Activated naive CD4-positive, alpha-beta T cell treated with anti-CD3 and anti-CD28 coated beads for 36 hours (primary cell): ENCODE results near the gene EGLN2. TPM values are rescaled to one million over a fixed set of nuclear protein-coding genes. Genes with fewer than 3 reads are reported as not detected.

Source experiments
- CTCF ChIA-PET: fragments of 350-600 bp; sonication (Branson Sonifier 250); formaldehyde crosslinking; loops from one replicate; lab custom pipeline; 2021; ENCODE audit warnings: antibody characterized with exemption; lab: Charles Lee
- DNase-seq: peaks from one replicate; pipeline ENCODE4 v3.0.0-alpha.2; 2020
- H3K27ac Mint-ChIP-seq: one replicate; pipeline ENCODE4 v1.8.0; 2021; ENCODE audit warnings: mild to moderate bottlenecking, mixed read lengths
- H3K27me3 Mint-ChIP-seq: one replicate; pipeline ENCODE4 v1.8.0; 2021; ENCODE audit warnings: low read depth, mixed read lengths
- H3K36me3 Mint-ChIP-seq: one replicate; pipeline ENCODE4 v1.8.0; 2021; ENCODE audit warnings: low read depth, mixed read lengths
- H3K4me1 Mint-ChIP-seq: one replicate; pipeline ENCODE4 v1.8.0; 2021; ENCODE audit warnings: low read depth, mixed read lengths
- H3K4me3 Mint-ChIP-seq: one replicate; pipeline ENCODE4 v1.8.0; 2021; ENCODE audit warnings: mild to moderate bottlenecking, moderate library complexity, mixed read lengths
- H3K9me3 Mint-ChIP-seq: one replicate; pipeline ENCODE4 v1.8.0; 2021; ENCODE audit warnings: mixed read lengths
- intact Hi-C: fragments of 100-400 bp; cut with micrococcal nuclease; formaldehyde crosslinking; loops from one replicate; pipeline ENCODE4 v1.15.1; 2023
- total RNA-seq, 2 experiments: library from RNA; stranded (reverse); gene quantifications; one replicate each; pipeline ENCODE4 v1.2.3, GENCODE V29; 2021

The EGLN2 gene
- 10 to 100 TPM; 80.0 to 83.7 TPM for total RNA-seq

DNA sequence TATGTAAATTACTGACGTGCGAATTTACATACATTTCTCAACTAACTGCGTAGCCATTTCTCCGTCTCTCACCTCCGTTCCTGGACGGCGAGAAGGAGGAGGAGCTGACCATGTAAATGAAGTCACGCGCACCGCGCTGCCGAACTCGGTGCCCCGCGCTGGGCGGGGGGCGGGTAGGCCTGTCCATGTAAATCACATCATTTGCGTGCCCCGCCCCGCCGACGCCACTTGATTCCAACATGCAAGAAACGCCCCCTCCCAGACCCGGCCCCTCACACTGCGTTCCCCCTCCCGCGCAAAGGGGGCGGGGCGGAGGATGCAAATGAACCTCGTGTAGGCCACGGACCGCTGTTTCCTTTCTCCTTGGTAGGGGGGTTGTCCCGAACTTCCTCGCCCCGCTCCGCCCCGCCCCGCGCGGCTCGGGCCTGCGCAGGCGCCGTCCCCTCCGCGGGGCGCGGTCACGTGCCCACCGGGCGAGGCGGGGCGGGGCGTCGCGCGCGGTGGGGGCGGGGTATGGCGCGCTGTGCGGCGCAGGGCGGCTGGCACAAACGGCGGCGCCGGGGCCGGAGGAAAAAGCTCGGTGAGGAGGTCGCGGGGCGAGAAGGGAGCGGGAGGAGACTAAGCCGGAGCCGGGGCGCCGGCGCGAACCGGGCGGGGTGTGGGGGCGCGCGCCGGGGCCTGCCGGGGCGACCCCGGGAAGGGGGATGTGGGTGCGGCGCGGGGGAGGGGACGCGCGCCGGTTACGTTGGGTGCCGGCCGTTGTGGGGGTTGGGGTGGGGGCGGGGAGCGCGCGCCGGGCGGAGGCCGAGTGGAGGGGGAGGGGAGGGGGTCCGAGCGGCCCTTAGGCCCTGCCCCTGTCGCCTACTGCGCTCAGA lies at the start of gene EGLN2:
EGLN2 (plus strand) TSS at position 509 of the 875 bp plus-strand sequence. CDS start 1,382 bp downstream, outside the sequence.
- Mint-ChIP-seq H3K36me3 (peaks cover 26% of the 10 kb centered on the region), H3K9me3 (no peaks in the 10 kb centered on the region), H3K27me3 (no peaks in the 10 kb centered on the region), H3K27ac (peak within 1 kb of the TSS; percentile 97), H3K4me1 (peaks cover 54% of the 10 kb centered on the region), H3K4me3 (peak within 1 kb of the TSS; percentile 94)
- DNase-seq: peak; percentile 100
- CTCF ChIA-PET: interaction anchor here (0.6 to 1.1 kb wide), 6 partner anchors 8 to 335 kb away, joined by 3 to 5 read pairs (median 3); partner anchors contain the start of genes COQ8B, ITPKC and RAB4B
- intact Hi-C loops: loop anchor here (1.0 to 5.0 kb wide), 8 partner anchors 7 to 452 kb away; partner anchors contain the start of genes ACTMAP, C19orf47, COQ8B and NUMBL

DNA sequence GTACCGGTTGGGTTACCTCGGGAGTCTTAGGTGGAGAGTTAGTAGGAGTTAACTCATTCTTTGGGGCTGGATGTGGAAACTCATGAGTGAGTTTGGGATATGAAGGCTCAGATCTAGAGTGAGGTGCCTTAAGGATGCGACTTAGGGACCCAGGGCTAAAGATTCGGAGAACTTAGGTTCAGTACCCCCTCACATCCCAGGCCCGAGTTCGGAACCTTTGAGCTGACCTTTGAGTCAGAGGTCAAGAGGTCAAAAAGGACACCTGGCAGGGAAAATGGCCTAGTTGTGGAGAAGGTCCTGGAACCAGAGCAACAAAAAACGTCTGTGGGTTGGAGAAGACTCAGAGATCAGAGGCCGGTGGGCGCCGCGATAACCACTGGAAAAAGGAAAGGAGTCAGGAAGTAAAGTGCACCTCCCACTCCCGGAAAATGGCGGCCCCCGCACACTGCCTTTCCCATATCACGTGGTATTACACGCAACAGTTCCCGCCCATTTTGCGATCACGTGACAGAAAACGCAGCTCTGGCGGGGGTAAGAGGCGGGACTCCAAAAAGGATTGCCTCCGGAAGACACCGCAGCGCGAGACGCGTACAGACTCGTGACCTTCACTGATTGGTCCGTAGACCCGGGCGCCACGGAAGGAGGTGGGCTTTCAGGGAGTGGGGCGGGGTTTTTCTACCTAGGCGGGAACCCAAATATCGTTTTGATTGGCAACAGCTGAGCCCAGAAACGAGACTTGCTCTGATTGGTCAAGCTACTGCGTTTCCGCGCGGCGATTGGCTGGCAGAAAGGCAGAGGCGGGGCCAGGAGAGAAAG lies 48.7 kb upstream of the EGLN2 start, which contains the start of gene ACTMAP:
ACTMAP (minus strand) TSS at position 420 of the 816 bp plus-strand sequence. CDS start 674 bp downstream, outside the sequence.
- H3K27me3 Mint-ChIP-seq: no peaks in the 10 kb centered on the region
- DNase-seq: peak; percentile 100
- peak within 1 kb of the TSS; percentile 99 for H3K27ac Mint-ChIP-seq
- CTCF ChIA-PET: interaction anchor here (0.9 to 1.3 kb wide), 5 partner anchors 20 to 558 kb away, joined by 3 to 10 read pairs (median 4); no protein-coding TSS in a partner anchor
- peaks cover 33% of the 10 kb centered on the region for H3K4me1 Mint-ChIP-seq
- intact Hi-C loops: loop anchor here (1.0 to 5.0 kb wide), 10 partner anchors 25 to 513 kb away; partner anchors contain the start of genes COQ8B, RAB4B and SERTAD3
- peak within 1 kb of the TSS; percentile 99 for H3K4me3 Mint-ChIP-seq
- no peaks in the 10 kb centered on the region for H3K9me3 Mint-ChIP-seq
- peaks cover 34% of the 10 kb centered on the region for H3K36me3 Mint-ChIP-seq

DNA sequence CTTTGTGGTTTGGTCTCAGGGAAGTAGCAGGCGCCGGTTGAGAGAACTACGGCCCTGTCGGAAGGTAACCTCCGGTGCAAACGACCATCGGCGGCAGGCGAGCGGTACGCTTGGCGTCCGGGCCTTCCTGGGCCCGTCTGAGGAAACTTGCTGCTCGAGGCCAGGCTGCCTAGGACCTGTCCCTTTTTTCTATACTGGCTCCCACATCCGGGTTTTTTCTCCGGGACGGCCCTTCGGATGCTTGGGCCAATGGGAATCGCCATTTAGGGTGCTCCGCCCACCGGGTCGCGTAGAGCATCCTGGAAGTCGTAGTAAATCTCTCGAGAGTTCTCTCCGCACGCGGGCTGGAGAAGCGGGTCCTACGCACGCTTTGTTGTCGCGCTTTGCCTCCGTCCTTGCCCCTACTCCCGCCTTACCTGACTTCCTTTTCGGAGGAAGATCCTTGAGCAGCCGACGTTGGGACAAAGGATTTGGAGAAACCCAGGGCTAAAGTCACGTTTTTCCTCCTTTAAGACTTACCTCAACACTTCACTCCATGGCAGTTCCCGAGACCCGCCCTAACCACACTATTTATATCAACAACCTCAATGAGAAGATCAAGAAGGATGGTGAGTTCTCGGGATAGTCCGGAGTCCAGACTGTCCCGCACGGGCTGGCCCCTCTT lies 48.0 kb upstream of the EGLN2 start, which contains the start of gene SNRPA:
SNRPA (plus strand) TSS at position 330 of the 664 bp plus-strand sequence; CDS start at position 536, 206 bp downstream.
- Mint-ChIP-seq H3K4me3 (peak within 1 kb of the TSS; percentile 99), H3K36me3 (peaks cover 41% of the 10 kb centered on the region), H3K9me3 (no peaks in the 10 kb centered on the region), H3K27ac (peak within 1 kb of the TSS; percentile 99), H3K4me1 (peaks cover 40% of the 10 kb centered on the region), H3K27me3 (no peaks in the 10 kb centered on the region)
- DNase-seq: peak; percentile 98
- intact Hi-C loops: loop anchor here (1.0 to 5.0 kb wide), 11 partner anchors 26 to 512 kb away; partner anchors contain the start of genes COQ8B, NUMBL, RAB4B and SERTAD3
- CTCF ChIA-PET: interaction anchor here (0.6 to 4.4 kb wide), 7 partner anchors 19 to 558 kb away, joined by 3 to 34 read pairs (median 5); no protein-coding TSS in a partner anchor

DNA sequence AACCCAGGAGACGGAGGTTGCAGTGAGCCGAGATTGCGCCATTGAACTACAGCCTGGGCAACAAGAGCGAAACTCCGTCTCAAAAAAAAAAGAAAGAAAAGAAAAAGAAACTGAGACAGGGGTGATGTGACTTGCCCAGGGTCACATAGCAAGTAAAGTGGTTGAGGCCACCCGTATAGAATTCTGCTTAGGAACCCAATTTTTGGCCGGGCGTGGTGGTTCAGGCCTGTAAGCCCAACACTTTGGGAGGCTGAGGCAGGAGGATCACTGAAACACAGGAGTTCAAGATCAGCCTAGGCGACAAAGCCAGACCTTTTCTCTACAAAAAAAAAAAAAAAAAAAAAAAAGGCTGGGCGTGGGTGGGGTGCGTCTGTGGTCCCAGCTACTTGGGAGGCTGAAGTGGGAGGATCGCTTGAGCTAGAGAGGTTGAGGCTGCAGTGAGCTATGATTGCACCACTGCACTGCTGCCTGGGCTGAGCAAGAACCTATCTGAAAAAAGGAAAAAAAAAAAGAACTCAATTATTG lies 46.7 kb upstream of the EGLN2 start:
- Mint-ChIP-seq H3K4me1 (peaks cover 53% of the 10 kb centered on the region), H3K27ac (peak overlapping the region; percentile 99), H3K4me3 (peak overlapping the region; percentile 99), H3K27me3 (no peaks in the 10 kb centered on the region), H3K9me3 (no peaks in the 10 kb centered on the region), H3K36me3 (peaks cover 51% of the 10 kb centered on the region)
- CTCF ChIA-PET: interaction anchor here (0.6 to 4.4 kb wide), 8 partner anchors 14 to 1528 kb away, joined by 3 to 34 read pairs (median 4); partner anchors contain the start of gene RAB4B
- intact Hi-C loops: loop anchor here (5.0 kb wide), 1 partner anchor 310 kb away; the partner anchor contains the start of gene SERTAD3
- no peak for DNase-seq

DNA sequence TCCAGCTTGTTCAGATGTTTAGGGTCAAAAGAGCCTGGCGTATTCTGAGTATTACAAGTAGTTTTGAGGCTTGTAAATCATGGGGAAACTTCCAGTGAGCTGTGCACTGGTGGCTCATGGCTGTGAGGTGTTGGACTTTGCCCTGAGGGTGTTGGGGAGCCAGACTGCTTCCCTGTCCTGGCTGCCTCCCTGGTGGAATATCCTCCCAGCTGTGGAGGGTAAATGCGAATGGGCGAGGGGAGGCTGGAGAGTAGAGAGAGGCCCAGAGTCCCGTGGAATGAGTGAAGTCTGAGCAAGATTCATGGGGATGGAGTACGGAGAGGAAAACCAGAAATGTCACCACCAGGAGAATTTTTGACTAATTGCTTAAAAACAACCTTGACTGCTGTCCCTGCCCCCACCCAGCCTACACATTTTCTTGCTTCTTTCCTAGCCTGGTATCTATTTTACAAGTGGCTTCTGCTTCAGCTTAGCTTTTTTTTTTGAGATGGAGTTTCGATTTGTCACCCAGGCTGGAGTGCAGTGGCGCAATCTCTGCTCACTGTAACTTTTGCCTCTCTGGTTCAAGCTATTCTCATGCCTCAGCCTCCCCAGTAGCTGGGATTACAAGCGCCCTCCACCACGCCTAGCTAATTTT lies 44.3 kb upstream of the EGLN2 start:
- intact Hi-C loops: loop anchor here (1.0 to 5.0 kb wide), 2 partner anchors 24 to 312 kb away; partner anchors contain the start of genes RAB4B and SERTAD3
- H3K4me3 Mint-ChIP-seq: peak overlapping the region; percentile 74

DNA sequence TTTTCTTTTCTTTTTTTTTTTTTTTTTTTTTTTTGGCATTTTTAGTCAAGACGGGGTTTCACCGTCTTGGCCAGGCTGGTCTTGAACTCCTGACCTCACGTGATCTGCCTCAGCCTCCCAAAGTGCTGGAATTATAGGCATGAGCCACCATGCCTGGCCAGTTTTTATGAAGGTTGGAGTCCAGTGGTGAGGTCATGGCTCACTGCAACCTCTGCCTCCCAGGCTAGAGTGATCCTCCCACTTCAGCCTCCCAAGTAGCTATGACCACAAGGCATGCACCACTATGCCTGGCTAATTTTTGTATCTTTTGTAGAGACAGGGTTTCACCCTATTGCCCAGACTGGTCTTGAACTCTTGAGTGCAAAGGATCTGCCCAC lies 43.8 kb upstream of the EGLN2 start:
- intact Hi-C loops: loop anchor here (1.0 kb wide), 1 partner anchor 23 kb away; the partner anchor contains the start of gene RAB4B
- Mint-ChIP-seq H3K27me3 (no peaks in the 10 kb centered on the region), H3K4me3 (peak overlapping the region; percentile 74), H3K9me3 (no peaks in the 10 kb centered on the region), H3K27ac (peak overlapping the region; percentile 95), H3K36me3 (peaks cover 67% of the 10 kb centered on the region), H3K4me1 (peaks cover 51% of the 10 kb centered on the region)
- CTCF ChIA-PET: interaction anchor here (0.5 to 4.4 kb wide), 4 partner anchors 39 to 139 kb away, joined by 3 to 34 read pairs (median 4); partner anchors contain the start of genes COQ8B and ITPKC
- DNase-seq: no peak

More for the DNA sequence above, 44.3 kb upstream of the EGLN2 start:
- DNase-seq: peak; percentile 89
- Mint-ChIP-seq H3K27ac (peak overlapping the region; percentile 95), H3K4me1 (peaks cover 51% of the 10 kb centered on the region), H3K27me3 (no peaks in the 10 kb centered on the region), H3K9me3 (no peaks in the 10 kb centered on the region), H3K36me3 (peaks cover 65% of the 10 kb centered on the region)
- CTCF ChIA-PET: interaction anchor here (0.6 to 4.4 kb wide), 4 partner anchors 33 to 92 kb away, joined by 3 to 34 read pairs (median 5); partner anchors contain the start of genes COQ8B and ITPKC

DNA sequence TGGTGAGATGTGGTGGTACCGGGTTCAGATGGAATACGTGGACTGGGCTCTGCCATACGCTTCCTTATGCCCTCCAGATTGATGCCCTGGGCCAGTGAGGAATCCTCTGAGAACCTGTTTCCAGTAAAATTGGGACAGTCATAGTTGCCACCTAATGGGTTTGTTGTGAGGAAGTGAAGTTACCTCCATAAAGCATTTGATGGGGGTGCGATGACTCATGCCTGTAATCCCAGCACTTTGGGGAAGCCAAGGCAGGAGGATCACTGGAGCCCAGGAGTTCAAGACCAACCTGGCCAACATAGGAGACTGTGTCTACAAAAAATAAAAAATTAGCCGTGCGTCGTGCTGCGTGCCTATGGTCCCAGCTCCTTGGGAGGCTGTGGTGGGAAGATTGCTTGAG lies 43.2 kb upstream of the EGLN2 start:
- H3K4me3 Mint-ChIP-seq: peak overlapping the region; percentile 55
- CTCF ChIA-PET: interaction anchor here (0.7 to 4.4 kb wide), 5 partner anchors 39 to 615 kb away, joined by 3 to 34 read pairs (median 3); partner anchors contain the start of genes COQ8B and ITPKC
- intact Hi-C loops: loop anchor here (1.0 kb wide), 1 partner anchor 23 kb away; the partner anchor contains the start of gene RAB4B
- no peaks in the 10 kb centered on the region for H3K27me3 Mint-ChIP-seq
- no peak for DNase-seq
- peaks cover 71% of the 10 kb centered on the region for H3K36me3 Mint-ChIP-seq
- H3K9me3 Mint-ChIP-seq: no peaks in the 10 kb centered on the region
- H3K4me1 Mint-ChIP-seq: peaks cover 54% of the 10 kb centered on the region
- peak overlapping the region; percentile 83 for H3K27ac Mint-ChIP-seq

DNA sequence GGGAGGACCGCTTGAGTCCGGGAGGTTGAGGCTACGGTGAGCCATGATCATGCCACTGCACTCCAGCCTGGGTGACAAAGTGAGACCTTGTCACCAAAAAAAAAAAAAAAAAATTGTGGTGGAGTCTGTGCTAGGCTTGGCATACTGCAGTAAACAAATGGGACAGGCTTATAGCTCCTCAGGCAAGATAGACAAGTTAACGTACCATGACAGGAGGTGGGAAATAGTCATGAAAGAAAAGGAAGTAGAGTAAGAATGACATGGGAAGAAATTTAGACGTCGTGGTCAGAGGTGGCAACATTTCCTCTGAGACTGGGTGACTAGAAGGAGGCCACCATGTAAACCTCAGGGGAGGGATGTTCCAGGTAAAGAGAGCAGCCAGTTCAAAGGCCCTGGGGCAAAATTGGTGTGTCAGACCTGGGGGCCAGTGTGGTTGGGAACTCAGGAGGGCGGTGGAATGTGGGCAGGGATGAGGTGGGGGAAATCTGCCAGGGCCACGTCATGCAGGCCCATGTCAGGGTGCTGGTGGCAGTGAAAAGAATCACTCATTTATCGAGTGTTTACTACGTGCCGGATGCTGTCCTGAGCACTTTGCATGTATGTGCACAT lies 42.4 kb upstream of the EGLN2 start:
- no peaks in the 10 kb centered on the region for H3K9me3 Mint-ChIP-seq
- no peak for DNase-seq
- H3K27me3 Mint-ChIP-seq: no peaks in the 10 kb centered on the region
- H3K36me3 Mint-ChIP-seq: peaks cover 70% of the 10 kb centered on the region
- H3K4me3 Mint-ChIP-seq: no peak overlapping the region
- intact Hi-C loops: no loop called here
- peak overlapping the region; percentile 30 for H3K27ac Mint-ChIP-seq
- CTCF ChIA-PET: interaction anchor here (0.7 to 1.6 kb wide), 4 partner anchors 29 to 614 kb away, joined by 3 to 4 read pairs (median 3); no protein-coding TSS in a partner anchor
- peaks cover 57% of the 10 kb centered on the region for H3K4me1 Mint-ChIP-seq

DNA sequence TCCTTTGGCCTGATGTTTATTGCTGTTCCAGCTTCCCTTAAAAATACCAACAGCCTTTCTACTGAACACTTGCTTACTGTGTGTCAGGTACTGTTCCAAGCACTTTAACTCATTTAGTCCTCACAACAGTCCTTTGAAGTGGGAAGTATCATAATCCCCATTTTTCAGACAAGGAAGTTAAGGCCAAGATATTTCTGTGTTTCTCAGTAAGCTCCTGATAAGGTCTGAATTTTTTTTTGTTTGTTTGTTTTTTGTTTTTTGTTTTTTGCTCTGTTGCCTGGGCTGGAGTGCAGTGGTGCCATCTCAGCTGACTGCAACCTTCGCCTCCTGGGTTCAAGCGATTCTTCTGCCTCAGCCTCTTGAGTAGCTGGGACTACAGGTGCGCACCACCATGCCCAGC lies 40.5 kb upstream of the EGLN2 start:
- CTCF ChIA-PET: interaction anchor here (0.7 kb wide), 1 partner anchor 36 kb away, joined by 3 read pairs; no protein-coding TSS in a partner anchor
- H3K4me3 Mint-ChIP-seq: no peak overlapping the region
- H3K36me3 Mint-ChIP-seq: peaks cover 73% of the 10 kb centered on the region
- H3K9me3 Mint-ChIP-seq: no peaks in the 10 kb centered on the region
- peak overlapping the region; percentile 15 for H3K27ac Mint-ChIP-seq
- intact Hi-C loops: no loop called here
- no peak for DNase-seq
- H3K4me1 Mint-ChIP-seq: peaks cover 65% of the 10 kb centered on the region
- H3K27me3 Mint-ChIP-seq: no peaks in the 10 kb centered on the region

DNA sequence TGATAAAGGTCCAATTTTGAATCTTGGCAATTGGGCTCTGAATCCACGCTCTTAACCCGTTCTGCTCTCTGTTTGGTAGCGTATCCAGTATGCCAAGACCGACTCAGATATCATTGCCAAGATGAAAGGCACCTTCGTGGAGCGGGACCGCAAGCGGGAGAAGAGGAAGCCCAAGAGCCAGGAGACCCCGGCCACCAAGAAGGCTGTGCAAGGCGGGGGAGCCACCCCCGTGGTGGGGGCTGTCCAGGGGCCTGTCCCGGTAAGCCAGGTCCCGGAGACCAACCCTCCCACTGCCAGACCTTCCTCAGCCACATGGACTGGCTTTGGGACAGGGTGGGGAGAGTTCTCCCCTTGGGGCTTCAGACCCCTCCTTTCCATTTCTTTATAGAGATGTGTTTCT lies 39.6 kb upstream of the EGLN2 start:
- CTCF ChIA-PET: no interaction called here
- Mint-ChIP-seq H3K36me3 (peaks cover 77% of the 10 kb centered on the region), H3K27me3 (no peaks in the 10 kb centered on the region), H3K4me1 (peaks cover 71% of the 10 kb centered on the region), H3K9me3 (no peaks in the 10 kb centered on the region), H3K27ac (no peak overlapping the region), H3K4me3 (no peak overlapping the region)
- no peak for DNase-seq
- intact Hi-C loops: no loop called here
